AG04449 (cell line): ENCODE measurements around the gene FGD1.
"Not testable (repeated sequence)": the region's sequence is repeated elsewhere in the genome, so short reads cannot be mapped to it uniquely, and the experiment has no call there.

Experiments used
- CTCF ChIA-PET: fragments of 350-600 bp; formaldehyde crosslinking; extraction: SDS; loops from one replicate; lab custom pipeline; 2021; ENCODE audit warnings: antibody characterized with exemption; lab: Yijun Ruan, JAX
- POLR2A ChIA-PET: fragments of 400-600, 350-600 bp; formaldehyde crosslinking; extraction: SDS; loops from one replicate; lab custom pipeline; 2020; ENCODE audit warnings: antibody characterized with exemption, inconsistent platforms; lab: Yijun Ruan, JAX
- DNase-seq: peaks from one replicate; pipeline ENCODE4 v3.0.0-alpha.2; 2010; ENCODE audit warnings: low read depth, low spot score
- H3K4me3 ChIP-seq: 2 replicates; pipeline ENCODE4 v1.5.1; 2011; ENCODE audit warnings: low read depth, mild to moderate bottlenecking, control low read depth, low read length
- CTCF ChIP-seq: IDR thresholded peaks from one replicate; pipeline ENCODE4 v1.5.1; 2011; ENCODE audit warnings: mild to moderate bottlenecking, moderate library complexity, low read length, control low read depth, inconsistent platforms; ENCODE audit not compliant: insufficient read depth; ENCODE audit errors: missing control alignments

The FGD1 gene

GRCh38 chrX:54492340-54492739 is 3.7 kb downstream of the FGD1 start:
- TF ChIP-seq CTCF, result no peak
- no peak overlapping the region; the same call in 1 of the 2 replicates for H3K4me3 ChIP-seq
- CTCF ChIA-PET, result no interaction called here
- POLR2A ChIA-PET, result no interaction called here
- DNase-seq, result no peak

GRCh38 chrX:54489819-54490218 is 6.2 kb downstream of the FGD1 start:
- DNase-seq, CTCF ChIA-PET, H3K4me3 ChIP-seq, POLR2A ChIA-PET: not testable (repeated sequence)

GRCh38 chrX:54484666-54485065 is 11.4 kb downstream of the FGD1 start:
- H3K4me3 ChIP-seq, result no peak overlapping the region
- ChIA-PET CTCF (no interaction called here), POLR2A (interaction anchor here (0.6 kb wide), 1 partner anchor 11 kb away, joined by 3 read pairs; no protein-coding TSS in a partner anchor)
- no peak for TF ChIP-seq CTCF
- DNase-seq, result no peak

GRCh38 chrX:54483946-54484345 is 12.1 kb downstream of the FGD1 start:
- CTCF ChIA-PET, result no interaction called here
- no peak for TF ChIP-seq CTCF
- POLR2A ChIA-PET, result no interaction called here
- no peak for DNase-seq
- no peak overlapping the region for H3K4me3 ChIP-seq

- ChIA-PET POLR2A (interaction anchor here (0.7 kb wide), 1 partner anchor 47 kb away, joined by 3 read pairs; no protein-coding TSS in a partner anchor), CTCF (interaction anchor here (1.2 kb wide), 1 partner anchor 11 kb away, joined by 5 read pairs; no protein-coding TSS in a partner anchor)
- no peak for DNase-seq
- TF ChIP-seq CTCF, result no peak
- no peak overlapping the region for H3K4me3 ChIP-seq
Measured at GRCh38 chrX:54482839-54483593, 13.0 kb downstream of the FGD1 start.

GRCh38 chrX:54479136-54480111 is 16.6 kb downstream of the FGD1 start:
- no peak overlapping the region for H3K4me3 ChIP-seq
- CTCF ChIA-PET, result interaction anchor here (0.9 kb wide), 1 partner anchor 56 kb away, joined by 3 read pairs; no protein-coding TSS in a partner anchor
- POLR2A ChIA-PET, result interaction anchor here (0.8 kb wide), 1 partner anchor 17 kb away, joined by 4 read pairs; no protein-coding TSS in a partner anchor
- no peak for TF ChIP-seq CTCF
- no peak for DNase-seq
